Measurements from ENCODE around the gene RETREG2. TPM values are rescaled to one million over a fixed set of nuclear protein-coding genes. Genes with fewer than 3 reads are reported as not detected.

RETREG2 gene
- total RNA-seq, 2 donors from 2014 or later: 69.3 to 79.8 TPM

DNA sequence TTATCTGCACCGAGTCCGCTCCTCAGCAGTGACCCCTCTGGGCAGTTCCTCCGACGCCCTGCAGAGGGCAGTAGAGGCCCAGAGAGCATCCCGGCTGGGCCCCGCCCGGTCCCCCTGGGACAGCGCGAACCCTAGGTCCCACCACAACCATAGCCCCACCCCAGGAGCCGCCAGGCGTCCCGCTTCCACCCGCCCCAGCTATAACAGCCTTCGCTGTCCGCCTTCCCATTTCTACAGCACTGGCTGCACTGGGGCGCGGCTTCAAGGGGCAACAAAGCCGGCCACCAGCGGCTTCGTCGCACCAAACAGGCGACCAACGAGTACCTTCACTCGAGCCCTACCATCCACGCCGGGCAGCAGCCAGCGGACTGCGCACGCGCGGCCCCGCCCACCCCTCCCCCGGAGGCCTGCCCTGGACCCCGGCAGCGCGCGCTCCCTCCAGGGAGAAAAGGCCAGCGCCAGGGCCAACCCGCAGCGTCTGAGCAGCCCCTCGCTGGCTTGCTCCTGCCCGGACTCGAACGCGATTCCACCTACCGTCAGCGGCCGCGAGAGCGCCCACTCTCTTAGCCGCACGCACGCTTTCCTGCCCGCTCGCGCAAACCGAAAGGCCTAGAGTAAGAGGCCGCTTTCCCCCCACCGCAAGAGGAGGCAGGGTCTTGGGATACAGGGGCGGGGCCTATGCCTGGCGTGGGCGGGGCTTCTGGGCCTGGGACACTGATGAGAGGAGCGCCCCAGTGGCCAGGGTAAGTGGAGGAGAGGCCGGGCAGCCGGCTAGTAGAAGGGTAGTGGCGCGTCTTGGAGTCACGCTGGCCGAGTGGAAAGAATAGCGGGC lies 17.7 kb upstream of the RETREG2 start, which contains the start of gene NHEJ1:
Gene NHEJ1, minus strand, starts transcription at position 630 of the 832 bp plus-strand sequence. CDS start 2,453 bp downstream, outside the sequence.
- ATAC-seq: peak; percentile 94
- Mint-ChIP-seq H3K4me1 (ENCODE audit: low read depth in 2 of 2) (peaks cover 15 to 17% of the 10 kb centered on the region in 2 donors), H3K9me3 (no peaks in the 10 kb centered on the region), H3K27ac (peak within 1 kb of the TSS; percentile 73 to 77), H3K27me3 (no peaks in the 10 kb centered on the region), H3K36me3 (peaks cover 11% of the 10 kb centered on the region), H3K4me3 (peak within 1 kb of the TSS; percentile 82)
- DNase-seq (ENCODE audit: low spot score): peak; percentile 95

DNA sequence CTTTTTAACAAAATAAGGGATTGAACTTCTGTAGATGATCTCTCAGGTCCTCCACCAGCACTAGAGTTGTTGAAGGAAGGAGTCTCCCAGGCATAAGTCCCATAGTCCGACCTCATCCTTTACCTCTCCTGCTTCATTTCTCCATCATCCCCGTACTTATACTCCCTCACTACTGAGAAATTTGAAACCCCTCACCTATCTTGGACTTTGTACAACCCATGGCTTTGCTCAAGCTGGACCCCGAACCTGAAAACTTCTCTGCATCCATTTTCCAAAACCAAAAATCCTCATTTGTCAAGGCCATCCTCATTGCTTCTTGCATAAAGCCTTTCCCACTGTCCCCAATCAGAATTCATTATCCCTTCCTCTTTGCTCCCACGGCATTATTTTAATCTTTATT lies 17.0 kb upstream of the RETREG2 start:
- no peaks in the 10 kb centered on the region for H3K27me3 Mint-ChIP-seq
- no peaks in the 10 kb centered on the region for H3K9me3 Mint-ChIP-seq
- DNase-seq (ENCODE audit: low spot score): no peak
- ATAC-seq: no peak
- H3K27ac Mint-ChIP-seq: peak overlapping the region; percentile 73 to 77
- H3K4me1 Mint-ChIP-seq (ENCODE audit: low read depth in 2 of 2): peaks cover 15 to 17% of the 10 kb centered on the region in 2 donors
- peak overlapping the region; percentile 82 for H3K4me3 Mint-ChIP-seq
- peaks cover 11% of the 10 kb centered on the region for H3K36me3 Mint-ChIP-seq

- no peaks in the 10 kb centered on the region for H3K9me3 Mint-ChIP-seq
- H3K27me3 Mint-ChIP-seq: no peaks in the 10 kb centered on the region
- H3K36me3 Mint-ChIP-seq: no peaks in the 10 kb centered on the region
- no peak overlapping the region for H3K4me3 Mint-ChIP-seq
- no peak for DNase-seq (ENCODE audit: low spot score)
- ATAC-seq: no peak
- H3K4me1 Mint-ChIP-seq (ENCODE audit: low read depth in 2 of 2): peaks cover 17 to 18% of the 10 kb centered on the region in 2 donors
- no peak overlapping the region for H3K27ac Mint-ChIP-seq
Measured at GRCh38 chr2:219163156-219163555, 14.9 kb upstream of the RETREG2 start.

DNA sequence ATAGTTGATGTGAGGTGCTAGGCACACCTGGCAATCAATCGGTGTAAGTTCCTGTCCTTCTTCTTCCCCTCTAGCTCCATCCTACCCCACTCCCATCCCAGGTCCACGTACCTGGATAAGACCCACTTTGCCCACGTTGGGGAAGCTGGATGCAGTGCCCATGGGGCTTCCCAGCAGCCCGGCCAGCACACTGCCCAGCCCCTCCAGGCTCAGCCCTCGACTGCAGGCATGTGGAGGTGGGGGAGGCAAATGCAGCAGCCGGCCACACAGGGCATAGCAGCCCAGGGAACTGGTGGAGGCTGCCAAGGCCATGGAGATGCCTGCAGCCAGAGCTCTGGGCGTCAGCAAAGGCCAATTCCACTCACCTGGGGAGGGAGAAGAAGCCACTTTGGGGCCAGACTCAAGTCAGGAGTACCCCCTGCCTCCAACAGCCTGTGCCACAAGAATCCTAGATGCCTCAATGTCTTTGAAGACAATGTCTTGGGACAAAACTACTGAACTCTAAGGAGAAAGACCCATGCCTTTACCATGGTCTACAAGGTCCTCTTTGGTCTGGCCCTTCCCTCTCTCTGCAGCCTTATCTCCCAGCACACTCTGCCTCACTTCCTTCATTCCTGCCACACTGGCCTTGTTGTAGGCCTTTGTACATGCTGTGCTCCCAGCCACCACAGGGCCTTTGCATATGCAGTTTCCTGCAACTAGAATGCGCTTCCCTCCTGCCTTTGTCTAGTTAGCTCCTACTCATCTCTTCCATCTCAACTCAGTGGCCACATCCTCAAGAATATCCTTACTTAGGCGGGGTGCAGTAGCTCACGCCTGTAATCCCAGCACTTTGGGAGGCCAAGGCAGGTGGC lies 12.8 kb upstream of the RETREG2 start:
- Mint-ChIP-seq H3K27ac (no peak overlapping the region), H3K36me3 (no peaks in the 10 kb centered on the region), H3K27me3 (no peaks in the 10 kb centered on the region), H3K9me3 (no peaks in the 10 kb centered on the region), H3K4me1 (ENCODE audit: low read depth in 2 of 2) (peaks cover 7 to 10% of the 10 kb centered on the region in 2 donors), H3K4me3 (no peak overlapping the region)
- ATAC-seq (no peak), DNase-seq (ENCODE audit: low spot score) (no peak)

DNA sequence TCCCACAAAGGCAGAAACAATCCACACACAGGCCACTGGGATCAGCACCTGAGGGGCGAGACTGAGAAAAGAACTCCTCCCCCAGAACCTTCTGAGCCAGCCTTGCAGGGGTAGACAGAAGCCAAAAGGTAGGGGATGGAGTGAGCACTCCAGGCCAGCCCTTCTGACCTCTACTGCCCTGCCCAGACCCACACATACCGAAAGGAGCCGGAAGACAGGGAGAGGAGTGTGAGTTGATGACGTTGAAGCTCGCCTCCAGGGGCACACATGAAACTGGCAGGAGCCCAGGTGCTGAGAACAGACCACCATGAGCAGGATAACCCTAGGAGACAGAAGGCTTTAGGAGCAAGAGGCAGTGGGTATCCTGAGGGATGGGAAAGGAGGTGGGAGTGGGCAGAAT lies 10.1 kb upstream of the RETREG2 start:
- no peak overlapping the region for H3K27ac Mint-ChIP-seq
- no peaks in the 10 kb centered on the region for H3K27me3 Mint-ChIP-seq
- H3K4me1 Mint-ChIP-seq (ENCODE audit: low read depth in 2 of 2): peaks cover 5 to 7% of the 10 kb centered on the region in 2 donors
- peaks cover 6% of the 10 kb centered on the region for H3K36me3 Mint-ChIP-seq
- no peak overlapping the region for H3K4me3 Mint-ChIP-seq
- DNase-seq (ENCODE audit: low spot score) (no peak), ATAC-seq (no peak)
- no peaks in the 10 kb centered on the region for H3K9me3 Mint-ChIP-seq

DNA sequence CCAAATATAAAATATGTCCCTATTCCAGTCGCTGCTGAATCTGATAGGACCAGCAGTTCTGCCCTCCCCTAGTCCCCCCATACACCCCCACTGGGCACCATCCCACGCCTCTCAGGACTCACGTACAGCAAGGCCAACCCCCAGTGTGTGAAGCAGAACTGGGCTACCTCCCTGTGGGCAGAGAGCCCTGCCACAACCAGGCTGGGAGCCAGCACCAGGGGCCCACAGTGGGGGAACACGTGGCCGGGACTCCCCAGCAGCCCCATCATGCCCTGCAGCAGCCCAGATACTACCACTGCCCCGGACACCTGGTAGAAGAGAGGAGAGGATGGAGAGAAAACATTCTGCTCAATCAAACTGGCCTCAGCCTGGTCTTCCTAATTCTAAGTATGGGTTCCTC lies 9.5 kb upstream of the RETREG2 start:
- H3K9me3 Mint-ChIP-seq: no peaks in the 10 kb centered on the region
- peaks cover 5 to 7% of the 10 kb centered on the region in 2 donors for H3K4me1 Mint-ChIP-seq (ENCODE audit: low read depth in 2 of 2)
- H3K4me3 Mint-ChIP-seq: no peak overlapping the region
- no peak overlapping the region for H3K27ac Mint-ChIP-seq
- H3K36me3 Mint-ChIP-seq: peaks cover 6% of the 10 kb centered on the region
- DNase-seq (ENCODE audit: low spot score) (no peak), ATAC-seq (no peak)
- no peaks in the 10 kb centered on the region for H3K27me3 Mint-ChIP-seq

DNA sequence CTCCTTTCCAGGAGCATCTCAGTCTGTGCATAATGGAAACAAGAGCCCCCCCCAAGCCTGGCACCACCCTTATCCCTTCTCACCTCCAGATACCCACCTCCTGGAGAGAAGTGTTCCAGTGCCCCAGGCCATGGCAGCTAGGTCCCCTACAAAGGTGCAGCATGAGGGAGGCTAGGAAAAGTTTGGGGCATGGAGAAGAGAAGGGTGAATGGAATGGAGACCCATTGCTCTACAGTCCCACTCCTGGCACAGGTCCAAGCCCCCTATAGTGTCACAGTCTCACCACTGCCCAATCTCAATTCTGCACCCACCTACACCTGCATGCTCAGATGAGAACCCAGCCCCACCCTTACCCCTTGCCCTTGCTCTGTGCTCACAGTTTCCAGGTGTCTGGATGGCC lies 9.1 kb upstream of the RETREG2 start:
- Mint-ChIP-seq H3K4me3 (no peak overlapping the region), H3K27me3 (no peaks in the 10 kb centered on the region), H3K4me1 (ENCODE audit: low read depth in 2 of 2) (peaks cover 5 to 9% of the 10 kb centered on the region in 2 donors), H3K27ac (no peak overlapping the region), H3K36me3 (peaks cover 6% of the 10 kb centered on the region), H3K9me3 (no peaks in the 10 kb centered on the region)
- no peak for ATAC-seq
- DNase-seq (ENCODE audit: low spot score): no peak

GRCh38 chr2:219169930-219170654 lies 8.0 kb upstream of the RETREG2 start, which contains the start of gene SLC23A3:
Gene SLC23A3 (minus strand): TSS chr2:219170029. CDS start chr2:219169984, 45 bp downstream.
- H3K27ac Mint-ChIP-seq: no peak within 1 kb of the TSS
- no peak for DNase-seq (ENCODE audit: low spot score)
- ATAC-seq: no peak
- H3K4me1 Mint-ChIP-seq (ENCODE audit: low read depth in 2 of 2): peaks cover 14 to 17% of the 10 kb centered on the region in 2 donors
- H3K9me3 Mint-ChIP-seq: no peaks in the 10 kb centered on the region
- no peak within 1 kb of the TSS for H3K4me3 Mint-ChIP-seq
- no peaks in the 10 kb centered on the region for H3K27me3 Mint-ChIP-seq
- H3K36me3 Mint-ChIP-seq: peaks cover 14% of the 10 kb centered on the region

GRCh38 chr2:219171231-219171651 lies 6.8 kb upstream of the RETREG2 start:
- no peaks in the 10 kb centered on the region for H3K27me3 Mint-ChIP-seq
- peak; percentile 72 for DNase-seq (ENCODE audit: low spot score)

DNA sequence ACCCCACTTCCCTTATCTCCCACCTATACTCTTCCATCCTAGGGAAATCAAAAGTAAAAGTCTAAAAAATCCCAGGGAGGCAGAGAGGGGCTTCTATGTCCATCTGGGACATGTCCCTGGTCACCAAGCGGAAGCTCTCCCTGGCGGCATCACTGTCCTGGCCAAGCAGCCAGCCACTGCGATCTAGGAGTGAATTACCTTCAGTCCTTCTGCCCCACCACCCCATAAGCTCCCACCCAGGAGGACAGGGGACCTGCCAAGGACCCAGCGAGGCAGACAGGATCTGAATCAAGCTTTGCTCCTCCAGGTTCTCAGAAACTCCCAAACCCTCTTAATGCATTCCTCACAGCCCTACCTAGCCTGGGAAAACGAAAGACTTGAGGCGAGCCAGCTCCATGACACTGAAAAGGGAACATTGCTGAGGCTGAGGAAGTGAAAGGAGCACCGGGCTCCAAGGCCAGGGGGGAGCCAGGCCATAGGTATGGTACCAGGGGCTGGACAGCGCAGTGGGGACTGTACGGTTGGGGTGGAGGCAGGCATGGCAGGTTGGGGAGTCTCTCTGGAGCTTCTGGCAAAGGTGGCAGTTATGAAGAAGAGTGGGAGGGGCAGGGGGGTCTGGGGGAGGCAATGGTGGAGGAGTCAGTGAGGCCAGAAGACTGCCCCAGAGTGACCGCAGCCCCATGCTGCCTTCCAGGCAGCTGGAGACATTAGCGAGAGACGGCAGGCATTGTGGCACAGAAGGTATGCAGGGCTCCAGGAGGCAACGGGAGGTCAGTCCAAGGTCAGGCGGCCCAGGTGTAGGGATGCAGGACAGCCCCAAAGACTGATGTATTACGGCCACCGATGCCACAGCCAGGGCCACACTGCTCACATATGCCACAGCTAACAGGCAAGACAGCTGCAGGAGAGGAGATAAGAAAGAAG lies 5.6 kb upstream of the RETREG2 start:
- Mint-ChIP-seq H3K36me3 (peaks cover 14% of the 10 kb centered on the region), H3K9me3 (no peaks in the 10 kb centered on the region), H3K27ac (peak overlapping the region in 1 of 2 donors; percentile 64), H3K4me1 (ENCODE audit: low read depth in 2 of 2) (peaks cover 27 to 31% of the 10 kb centered on the region in 2 donors), H3K4me3 (no peak overlapping the region), H3K27me3 (no peaks in the 10 kb centered on the region)
- DNase-seq (ENCODE audit: low spot score) (no peak), ATAC-seq (no peak)

More at GRCh38 chr2:219171231-219171651, 6.8 kb upstream of the RETREG2 start:
- H3K27ac Mint-ChIP-seq: peak overlapping the region; percentile 39 to 40
- peaks cover 22 to 25% of the 10 kb centered on the region in 2 donors for H3K4me1 Mint-ChIP-seq (ENCODE audit: low read depth in 2 of 2)
- H3K4me3 Mint-ChIP-seq: no peak overlapping the region
- H3K36me3 Mint-ChIP-seq: peaks cover 14% of the 10 kb centered on the region
- ATAC-seq: peak in 1 of 2 donors; percentile 51
- H3K9me3 Mint-ChIP-seq: no peaks in the 10 kb centered on the region

DNA sequence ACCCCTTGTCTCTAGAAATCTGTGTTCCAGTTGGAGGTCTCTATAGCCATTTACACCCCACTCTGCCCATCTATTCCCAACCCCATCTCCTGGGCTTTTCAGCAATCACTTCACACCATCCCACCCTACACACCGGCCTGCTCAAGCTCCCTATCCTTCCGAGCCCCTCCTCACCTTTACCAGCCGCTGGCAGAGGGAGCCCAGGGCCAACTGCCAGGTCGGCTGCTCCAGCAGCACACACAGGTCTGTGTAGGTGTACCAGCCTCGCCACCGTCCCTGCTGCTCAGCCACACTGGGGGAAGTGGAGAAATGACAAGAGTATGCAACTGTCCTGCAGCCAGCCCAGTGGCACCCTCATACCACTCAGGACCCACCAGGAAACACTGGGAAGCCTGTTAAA lies 4.9 kb upstream of the RETREG2 start:
- H3K27ac Mint-ChIP-seq: no peak overlapping the region

GRCh38 chr2:219174146-219174545 lies 3.9 kb upstream of the RETREG2 start:
- peaks cover 14% of the 10 kb centered on the region for H3K36me3 Mint-ChIP-seq
- no peak for ATAC-seq
- peak overlapping the region; percentile 19 to 61 for H3K27ac Mint-ChIP-seq
- peak overlapping the region; percentile 85 for H3K4me3 Mint-ChIP-seq
- no peaks in the 10 kb centered on the region for H3K27me3 Mint-ChIP-seq
- peaks cover 34 to 41% of the 10 kb centered on the region in 2 donors for H3K4me1 Mint-ChIP-seq (ENCODE audit: low read depth in 2 of 2)
- no peak for DNase-seq (ENCODE audit: low spot score)
- no peaks in the 10 kb centered on the region for H3K9me3 Mint-ChIP-seq

More for the DNA sequence above, 4.9 kb upstream of the RETREG2 start:
- Mint-ChIP-seq H3K9me3 (no peaks in the 10 kb centered on the region), H3K4me3 (no peak overlapping the region), H3K4me1 (ENCODE audit: low read depth in 2 of 2) (peaks cover 28 to 34% of the 10 kb centered on the region in 2 donors), H3K36me3 (peaks cover 14% of the 10 kb centered on the region), H3K27me3 (no peaks in the 10 kb centered on the region)
- DNase-seq (ENCODE audit: low spot score) (no peak), ATAC-seq (no peak)

All from natural killer cell treated with Interleukin-12 subunit alpha and Interleukin-12 subunit beta and Interleukin-15 and Interleukin-18, amount 100 ng/mL, for 72 hours (primary cell).